Fibroblast of lung (primary cell): Measurements from ENCODE around the gene NRF1. TPM values are rescaled to one million over a fixed set of nuclear protein-coding genes. Genes with fewer than 3 reads are reported as not detected.

Source experiments
- DNase-seq, 2 donors: peaks; one replicate each; pipeline versions ENCODE4 v3.0.0 to v3.0.0-alpha.2; 2010; ENCODE audit warnings: low read depth in 2 of 2
- H2AFZ ChIP-seq: 2 replicates; pipeline ENCODE4 v1.5.1; 2012; ENCODE audit warnings: low read length, control low read depth, inconsistent platforms
- H3K27ac ChIP-seq: 2 replicates; pipeline ENCODE4 v1.5.1; 2011; ENCODE audit warnings: low read length, control low read depth; ENCODE audit not compliant: insufficient read depth
- H3K27me3 ChIP-seq: 2 replicates; pipeline ENCODE4 v1.5.1; 2011; ENCODE audit warnings: mild to moderate bottlenecking, low read length; ENCODE audit not compliant: control insufficient read depth, insufficient read depth
- H3K36me3 ChIP-seq: 2 replicates; pipeline ENCODE4 v1.5.1; 2011; ENCODE audit warnings: low read length; ENCODE audit not compliant: control insufficient read depth, insufficient read depth
- H3K4me1 ChIP-seq: 2 replicates; pipeline ENCODE4 v1.5.1; 2011; ENCODE audit warnings: low read length; ENCODE audit not compliant: control insufficient read depth, insufficient read depth; ENCODE audit errors: extremely low read depth
- H3K4me2 ChIP-seq: 2 replicates; pipeline ENCODE4 v1.5.1; 2011; ENCODE audit warnings: low read length, control low read depth; ENCODE audit not compliant: insufficient read depth; ENCODE audit errors: extremely low read depth
- H3K4me3 ChIP-seq, 4 experiments: fragments of 200-600 bp in 1 of 4; sonication (generic) in 1 of 4; replicated peaks in 1 of 4; 2 replicates each; pipeline ENCODE4 v1.5.1; 2011 to 2016; ENCODE audit warnings: low read length in 4 of 4, low read depth in 3 of 4, mild to moderate bottlenecking in 3 of 4, control low read depth in 2 of 4, inconsistent platforms in 1 of 4, mixed read lengths in 1 of 4; ENCODE audit not compliant: insufficient read depth in 1 of 4; ENCODE audit errors: control extremely low read depth in 1 of 4
- H3K79me2 ChIP-seq: 2 replicates; pipeline ENCODE4 v1.5.1; 2012; ENCODE audit warnings: mild to moderate bottlenecking, low read length, inconsistent platforms; ENCODE audit not compliant: control insufficient read depth, insufficient read depth
- H3K9ac ChIP-seq: 2 replicates; pipeline ENCODE4 v1.5.1; 2011; ENCODE audit warnings: mild to moderate bottlenecking, low read length, control low read depth; ENCODE audit not compliant: insufficient read depth
- H3K9me3 ChIP-seq: 2 replicates; pipeline ENCODE4 v1.5.1; 2012; ENCODE audit warnings: low read depth, low read length; ENCODE audit not compliant: control insufficient read depth, insufficient read depth
- H4K20me1 ChIP-seq: 2 replicates; pipeline ENCODE4 v1.5.1; 2011; ENCODE audit warnings: low read length; ENCODE audit not compliant: control insufficient read depth, insufficient read depth; ENCODE audit errors: extremely low read depth
- EZH2 ChIP-seq: IDR thresholded peaks from 2 replicates; pipeline ENCODE4 v1.5.1; 2012; ENCODE audit warnings: low read length, control low read depth, mild to moderate bottlenecking; ENCODE audit errors: missing control alignments
- polyA plus RNA-seq, 2 donors: library from polyadenylated mRNA; depleted of rRNA in 1 of 2; stranded (reverse) in 1 of 2; unstranded in 1 of 2; fragments of >200 nt; gene quantifications; 2 replicates each; pipeline ENCODE4 v1.2.1, GENCODE V29; 2011 to 2012; ENCODE audit warnings: missing spikeins in 1 of 2
- total RNA-seq: library from RNA; depleted of rRNA; stranded (reverse); fragments of >200 nt; gene quantifications from 2 replicates; pipeline ENCODE4 v1.2.1, GENCODE V29; 2014
- TF ChIP-seq, protein P1 (sequence below), 2 donors: IDR thresholded peaks in 1 of 2; conservative IDR thresholded peaks in 1 of 2; 1 replicate in 1 of 2; 2 replicates in 1 of 2; pipeline ENCODE4 v1.5.1; 2011 to 2012; ENCODE audit warnings: low read length in 2 of 2, control low read depth in 1 of 2, inconsistent platforms in 1 of 2, low read depth in 1 of 2, mild to moderate bottlenecking in 1 of 2

The NRF1 gene
- total and polyA plus RNA-seq, 2 donors (not counting 1 experiment from before 2014, with no cell fraction given): 7.3 to 15.5 TPM

DNA sequence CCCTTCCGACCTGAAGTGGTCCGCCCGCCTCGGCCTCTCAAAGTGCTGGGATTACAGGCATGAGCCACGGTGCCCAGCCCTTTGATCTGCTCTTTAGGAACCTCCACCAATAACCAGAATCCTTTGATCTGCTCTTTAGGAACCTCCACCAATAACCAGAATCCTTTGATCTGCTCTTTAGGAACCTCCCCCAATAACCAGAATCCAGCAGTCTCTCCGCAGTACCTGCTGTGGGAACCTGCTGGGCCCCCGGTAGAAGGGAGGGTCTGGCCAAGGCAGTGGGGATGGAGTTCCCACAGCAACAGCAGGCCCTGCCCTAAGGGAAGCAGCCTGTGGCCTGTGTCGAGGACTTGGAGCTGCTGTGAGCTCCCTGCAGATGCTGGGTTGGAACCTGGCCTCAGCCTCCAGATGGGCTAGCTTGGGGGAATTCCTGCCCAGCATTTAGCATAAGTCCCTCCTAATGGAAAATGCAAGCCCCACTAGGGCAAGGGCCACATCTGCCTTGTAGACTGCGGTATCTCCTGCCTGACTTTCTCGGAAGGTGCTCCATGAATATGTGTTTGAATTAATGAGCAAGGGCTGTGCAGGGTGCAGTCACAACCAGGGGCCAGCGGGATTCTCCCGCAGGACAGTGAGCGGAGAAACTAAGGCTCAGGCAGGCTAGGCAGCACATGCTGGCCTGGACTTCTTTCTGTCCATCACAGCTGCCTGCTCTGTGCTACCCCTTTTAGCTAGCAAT is 175.5 kb downstream of the NRF1 start:
- Histone ChIP-seq H3K9ac (no peak overlapping the region), H3K4me2 (no peak overlapping the region), H3K4me3 (no peak overlapping the region), H4K20me1 (no peaks in the 10 kb centered on the region), H2AFZ (no peak overlapping the region), H3K36me3 (no peaks in the 10 kb centered on the region), H3K27me3 (peaks cover 50% of the 10 kb centered on the region), H3K4me1 (peaks cover 3% of the 10 kb centered on the region), H3K27ac (no peak overlapping the region), H3K79me2 (no peaks in the 10 kb centered on the region), H3K9me3 (no peaks in the 10 kb centered on the region)
- DNase-seq: no peak
- TF ChIP-seq, protein P1, sequence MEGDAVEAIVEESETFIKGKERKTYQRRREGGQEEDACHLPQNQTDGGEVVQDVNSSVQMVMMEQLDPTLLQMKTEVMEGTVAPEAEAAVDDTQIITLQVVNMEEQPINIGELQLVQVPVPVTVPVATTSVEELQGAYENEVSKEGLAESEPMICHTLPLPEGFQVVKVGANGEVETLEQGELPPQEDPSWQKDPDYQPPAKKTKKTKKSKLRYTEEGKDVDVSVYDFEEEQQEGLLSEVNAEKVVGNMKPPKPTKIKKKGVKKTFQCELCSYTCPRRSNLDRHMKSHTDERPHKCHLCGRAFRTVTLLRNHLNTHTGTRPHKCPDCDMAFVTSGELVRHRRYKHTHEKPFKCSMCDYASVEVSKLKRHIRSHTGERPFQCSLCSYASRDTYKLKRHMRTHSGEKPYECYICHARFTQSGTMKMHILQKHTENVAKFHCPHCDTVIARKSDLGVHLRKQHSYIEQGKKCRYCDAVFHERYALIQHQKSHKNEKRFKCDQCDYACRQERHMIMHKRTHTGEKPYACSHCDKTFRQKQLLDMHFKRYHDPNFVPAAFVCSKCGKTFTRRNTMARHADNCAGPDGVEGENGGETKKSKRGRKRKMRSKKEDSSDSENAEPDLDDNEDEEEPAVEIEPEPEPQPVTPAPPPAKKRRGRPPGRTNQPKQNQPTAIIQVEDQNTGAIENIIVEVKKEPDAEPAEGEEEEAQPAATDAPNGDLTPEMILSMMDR (conservative IDR thresholded peaks at IDR 0.05 in 1 of 2, IDR thresholded peaks at IDR 0.05 in 1 of 2; ENCODE audit: low read depth in 1 of 2, low read length in 2 of 2): no peak
- peak; percentile 58 for TF ChIP-seq EZH2

DNA sequence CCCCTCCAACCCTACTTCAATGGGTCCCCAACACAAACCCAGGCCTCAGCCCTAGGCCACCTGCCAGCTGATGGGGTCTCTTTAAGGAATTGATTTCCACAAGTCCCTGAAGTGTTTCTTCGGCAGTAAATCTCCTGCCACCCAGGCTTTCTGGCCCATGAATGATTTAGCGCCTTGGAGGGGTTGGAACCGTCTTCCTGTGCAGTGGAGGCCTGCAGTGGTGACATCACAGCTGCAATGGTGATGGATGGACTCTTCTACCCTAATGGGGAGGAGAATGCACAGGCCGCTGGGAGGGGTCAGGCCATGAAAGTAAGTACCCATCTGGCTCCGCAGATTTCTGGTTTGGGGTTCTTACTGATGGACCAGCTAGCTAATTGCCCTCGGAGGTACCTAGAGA is 177.5 kb downstream of the NRF1 start:
- Histone ChIP-seq H3K9ac (no peak overlapping the region), H3K79me2 (no peaks in the 10 kb centered on the region), H3K27ac (no peak overlapping the region), H3K27me3 (peaks cover 31% of the 10 kb centered on the region), H3K9me3 (no peaks in the 10 kb centered on the region), H4K20me1 (no peaks in the 10 kb centered on the region), H3K36me3 (no peaks in the 10 kb centered on the region), H3K4me3 (no peak overlapping the region), H3K4me1 (peaks cover 3% of the 10 kb centered on the region), H2AFZ (no peak overlapping the region), H3K4me2 (no peak overlapping the region)
- no peak for DNase-seq
- TF ChIP-seq, protein P1 (conservative IDR thresholded peaks at IDR 0.05 in 1 of 2, IDR thresholded peaks at IDR 0.05 in 1 of 2; ENCODE audit: low read depth in 1 of 2, low read length in 2 of 2): no peak
- TF ChIP-seq EZH2: no peak

DNA sequence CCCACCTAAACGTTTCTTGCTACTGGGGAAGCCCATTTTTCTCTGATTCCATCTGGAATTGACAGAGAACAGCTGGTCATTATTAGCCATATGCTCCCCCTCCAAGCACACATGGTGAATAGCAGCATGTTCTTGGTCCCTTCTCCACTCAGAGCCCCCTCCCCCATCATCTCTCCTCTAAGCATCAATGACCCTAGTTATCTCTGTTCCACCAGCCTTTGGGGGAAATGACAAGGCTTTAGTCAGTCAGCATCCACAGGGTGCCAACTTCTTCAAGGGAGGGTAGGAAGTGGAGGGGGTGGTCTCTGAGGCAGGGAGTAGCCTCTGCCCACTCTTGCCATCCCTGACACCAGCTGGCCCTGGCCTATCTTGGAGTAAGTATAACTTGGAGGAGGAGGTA is 178.1 kb downstream of the NRF1 start:
- peaks cover 3% of the 10 kb centered on the region for H3K4me1 ChIP-seq
- H2AFZ ChIP-seq: no peak overlapping the region
- DNase-seq: no peak
- peaks cover 25% of the 10 kb centered on the region for H3K27me3 ChIP-seq
- H3K36me3 ChIP-seq: no peaks in the 10 kb centered on the region
- H3K79me2 ChIP-seq: no peaks in the 10 kb centered on the region
- H3K9ac ChIP-seq: no peak overlapping the region
- no peaks in the 10 kb centered on the region for H4K20me1 ChIP-seq
- no peak overlapping the region for H3K27ac ChIP-seq
- H3K4me3 ChIP-seq: no peak overlapping the region
- H3K4me2 ChIP-seq: no peak overlapping the region
- TF ChIP-seq, protein P1 (conservative IDR thresholded peaks at IDR 0.05 in 1 of 2, IDR thresholded peaks at IDR 0.05 in 1 of 2; ENCODE audit: low read depth in 1 of 2, low read length in 2 of 2): no peak
- no peak for TF ChIP-seq EZH2
- H3K9me3 ChIP-seq: no peaks in the 10 kb centered on the region
